CD4-positive, alpha-beta T cell treated with Interleukin-10 for 1 hour (primary cell): ENCODE measurements around the gene ARAF.
"Not testable (repeated sequence)": the region's sequence is repeated elsewhere in the genome, so short reads cannot be mapped to it uniquely, and the experiment has no call there.

Experiments
- DNase-seq: peaks from one replicate; pipeline ENCODE4 v3.0.0-alpha.2; 2020

The ARAF gene

DNA sequence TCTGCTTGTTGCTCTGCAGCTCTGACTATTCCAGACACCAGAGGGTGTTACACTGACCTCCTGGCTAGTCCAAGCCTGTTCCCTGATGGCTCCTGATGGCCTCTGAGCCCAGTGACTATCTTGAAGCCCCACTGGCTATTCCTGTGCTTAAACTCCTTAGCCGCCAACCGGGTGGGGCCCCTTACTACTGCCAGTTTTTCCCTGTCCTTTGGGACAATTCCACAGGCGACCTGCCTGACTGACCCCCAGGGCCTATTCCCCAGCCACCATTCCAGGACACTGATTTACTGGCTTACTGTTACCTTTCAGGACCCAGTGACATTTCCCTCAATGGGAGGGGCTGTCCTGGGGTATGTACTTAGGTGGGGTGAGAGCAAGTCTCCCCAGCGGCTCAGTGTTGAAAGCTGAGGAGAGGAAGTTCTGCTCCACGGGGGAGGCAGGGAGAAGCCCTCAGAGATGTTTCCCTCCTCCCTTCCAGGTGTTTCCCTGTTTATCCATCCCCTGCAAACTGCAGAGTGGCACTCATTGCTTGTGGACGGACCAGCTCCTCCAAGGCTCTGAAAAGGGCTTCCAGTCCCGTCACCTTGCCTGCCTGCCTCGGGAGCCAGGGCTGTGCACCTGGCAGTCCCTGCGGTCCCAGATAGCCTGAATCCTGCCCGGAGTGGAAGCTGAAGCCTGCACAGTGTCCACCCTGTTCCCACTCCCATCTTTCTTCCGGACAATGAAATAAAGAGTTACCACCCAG is 25.2 kb downstream of the ARAF start:
- DNase-seq = no peak

DNA sequence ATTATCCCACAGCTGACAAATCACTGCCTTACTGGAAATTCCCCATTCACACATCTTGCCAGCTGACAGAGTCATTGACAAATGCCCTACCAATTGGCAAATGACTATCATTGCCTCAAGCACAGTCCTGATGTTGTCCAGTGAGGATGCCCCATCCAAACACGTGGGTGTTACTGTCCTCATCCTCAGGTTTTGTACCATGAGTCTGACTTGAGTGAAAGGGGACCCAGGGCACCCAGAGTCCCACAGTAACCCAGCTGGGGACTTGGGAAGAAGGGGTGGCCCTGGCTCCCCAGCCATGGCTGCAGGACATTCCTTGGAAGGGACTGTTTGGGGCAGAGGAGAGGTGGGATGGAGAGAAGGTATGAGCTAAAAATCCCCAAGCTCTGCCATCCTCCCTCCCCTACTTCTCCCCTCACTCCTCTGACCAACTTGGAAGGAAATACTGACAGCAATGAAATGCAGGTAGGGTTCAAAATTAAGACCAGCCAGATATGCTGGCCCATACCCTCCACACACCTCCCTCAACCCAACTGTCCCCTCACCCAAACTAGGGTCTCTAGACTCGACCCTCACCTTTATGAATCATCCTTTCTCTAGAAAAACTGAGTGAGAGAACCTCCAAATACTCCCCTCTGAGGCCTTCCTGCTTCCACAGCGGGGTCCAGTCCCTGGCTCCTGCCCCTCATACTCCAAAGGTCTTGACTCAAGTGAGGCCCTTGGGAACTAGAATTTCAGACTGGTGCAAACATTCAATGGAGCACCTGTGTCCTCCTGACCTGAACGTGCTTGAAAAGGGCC is 26.3 kb downstream of the ARAF start:
- DNase-seq = no peak

DNA sequence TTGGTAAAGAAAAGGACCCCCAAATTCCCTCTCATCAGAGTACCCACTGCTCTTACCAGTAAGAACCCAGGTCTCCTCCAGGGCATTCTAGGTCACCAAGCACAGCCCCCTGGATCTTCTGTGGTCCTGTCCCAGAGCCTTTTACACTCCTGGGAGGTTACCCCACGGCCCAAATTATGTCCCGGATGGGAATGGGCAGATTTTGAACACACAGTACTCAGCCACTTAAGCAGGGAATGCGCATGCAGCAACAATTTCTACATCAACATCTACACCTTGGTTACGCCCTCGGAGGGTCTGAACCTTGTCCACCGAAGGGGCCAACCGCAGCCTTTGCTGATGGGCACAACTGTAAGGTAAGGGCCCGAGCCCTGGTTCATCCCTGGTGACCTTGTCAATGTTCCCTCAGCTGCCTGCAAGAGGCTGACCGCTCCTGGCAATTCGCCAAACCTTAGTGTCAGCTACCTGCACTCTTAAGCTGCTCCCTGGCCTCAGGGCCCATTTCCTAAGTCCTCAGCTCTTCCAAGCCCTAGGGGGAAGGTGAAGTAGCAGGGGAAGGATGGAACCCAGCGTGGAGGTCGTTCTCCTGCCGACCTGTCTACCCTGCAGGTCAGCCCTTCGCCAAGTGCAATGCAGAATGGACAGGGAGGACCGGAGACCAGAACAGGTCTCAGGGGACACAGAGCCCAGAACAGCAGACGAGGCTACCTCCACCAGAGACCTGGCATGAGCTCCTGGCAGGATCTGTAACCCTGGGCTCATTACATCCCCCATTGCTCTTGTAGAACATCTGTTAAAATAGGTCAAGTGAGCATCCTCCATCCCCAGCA is 27.1 kb downstream of the ARAF start:
- DNase-seq = no peak

DNA sequence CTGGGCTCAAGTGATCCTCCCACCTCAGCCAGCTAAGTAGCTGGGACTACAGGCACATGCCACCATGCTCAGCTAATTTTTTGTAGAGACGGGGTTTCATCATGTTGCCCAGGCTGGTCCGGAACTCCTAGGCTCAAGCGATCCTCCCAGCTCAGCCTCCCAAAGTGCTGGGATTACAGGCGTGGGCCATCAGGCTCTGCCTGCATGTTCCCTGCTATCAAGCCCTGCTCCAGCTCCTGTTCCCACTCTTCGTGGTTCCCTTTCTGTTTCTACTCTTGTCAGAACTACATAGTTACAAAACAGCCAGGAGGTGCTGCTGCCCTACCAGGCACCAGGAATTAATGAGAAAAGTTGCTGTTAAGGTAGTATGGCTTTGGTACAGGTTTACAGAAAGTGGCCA is 30.0 kb downstream of the ARAF start:
- no peak for DNase-seq

DNA sequence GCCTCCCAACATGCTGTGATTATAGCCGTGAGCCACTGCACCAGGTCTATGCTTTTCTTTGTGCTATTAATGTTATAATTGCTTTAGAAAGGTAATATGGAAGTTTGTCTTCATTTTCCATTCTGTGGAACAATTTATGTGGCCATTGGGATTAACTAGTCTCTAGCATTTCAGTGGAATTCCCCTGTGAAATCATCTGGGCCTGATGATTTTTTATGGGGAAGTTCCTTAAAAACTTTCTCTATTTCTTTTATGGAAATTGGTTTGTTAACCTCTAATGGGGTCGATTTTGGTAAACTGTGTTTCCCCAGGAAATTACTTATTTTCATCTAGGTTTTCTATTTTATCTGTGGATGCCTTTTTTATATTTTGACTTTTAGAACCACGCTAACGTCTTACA is 32.5 kb downstream of the ARAF start:
- DNase-seq = no peak

DNA sequence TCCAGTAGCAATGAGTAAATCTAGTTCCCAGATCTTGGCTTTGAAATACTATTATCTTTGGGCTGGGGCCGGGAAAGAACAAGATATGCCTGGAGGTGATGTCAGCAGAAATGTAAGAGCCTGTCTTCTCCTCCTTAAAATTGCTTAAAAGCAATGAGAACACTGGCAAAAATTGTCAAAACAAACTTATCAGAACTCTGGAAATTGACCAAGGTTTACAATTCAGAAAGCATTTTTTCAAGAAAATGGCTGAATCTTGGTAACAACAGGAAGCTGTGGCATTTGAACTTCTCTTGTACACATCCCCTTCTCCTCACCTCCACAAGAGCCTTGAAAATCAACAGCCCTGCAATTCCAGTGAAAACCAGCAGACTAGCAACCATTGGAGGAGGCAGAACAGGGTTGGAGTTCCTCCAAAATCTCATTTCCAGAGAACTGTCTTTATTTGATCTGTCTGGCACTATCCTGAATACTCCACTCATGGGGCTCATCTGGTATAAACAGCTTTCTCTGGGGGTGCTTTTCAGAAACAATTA is 34.8 kb downstream of the ARAF start:
- no peak for DNase-seq

DNA sequence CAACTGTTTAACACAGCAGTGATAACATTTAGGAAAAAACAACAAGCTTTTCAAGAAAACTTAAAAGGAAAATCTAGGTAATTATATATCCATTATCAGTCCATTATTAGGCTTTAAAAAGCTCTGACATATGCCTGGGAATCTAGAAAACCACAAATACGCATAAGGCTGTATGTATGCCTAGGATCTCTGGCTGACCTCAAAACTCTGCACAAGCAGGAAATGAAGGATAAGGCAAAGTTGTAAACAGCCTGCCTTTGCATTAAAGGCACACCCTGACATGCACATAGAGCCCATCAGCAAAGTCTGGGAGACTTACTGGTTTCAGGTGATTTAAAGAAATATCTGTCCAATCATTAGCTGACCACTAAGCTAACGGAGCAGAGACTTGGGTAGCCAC is 35.3 kb downstream of the ARAF start:
- DNase-seq = no peak

DNA sequence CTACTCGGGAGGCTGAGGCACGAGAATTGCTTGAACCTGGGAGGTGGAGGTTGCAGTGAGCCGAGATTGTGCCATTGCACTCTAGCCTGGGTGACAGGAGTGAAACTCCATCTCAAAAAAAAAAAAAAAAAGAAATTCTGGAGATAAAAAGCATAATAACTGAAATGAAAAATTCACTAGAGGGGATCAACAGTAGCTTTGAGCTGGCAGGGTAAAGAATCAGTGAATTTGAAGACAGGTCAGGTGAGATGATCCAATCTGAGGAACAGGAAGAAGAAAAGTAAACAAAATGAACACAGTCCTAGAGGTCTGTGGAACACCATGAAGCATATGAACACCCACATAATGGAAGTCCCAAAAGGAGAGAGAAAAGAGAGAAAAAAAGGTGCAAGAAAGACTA is 36.2 kb downstream of the ARAF start:
- DNase-seq = no peak

DNA sequence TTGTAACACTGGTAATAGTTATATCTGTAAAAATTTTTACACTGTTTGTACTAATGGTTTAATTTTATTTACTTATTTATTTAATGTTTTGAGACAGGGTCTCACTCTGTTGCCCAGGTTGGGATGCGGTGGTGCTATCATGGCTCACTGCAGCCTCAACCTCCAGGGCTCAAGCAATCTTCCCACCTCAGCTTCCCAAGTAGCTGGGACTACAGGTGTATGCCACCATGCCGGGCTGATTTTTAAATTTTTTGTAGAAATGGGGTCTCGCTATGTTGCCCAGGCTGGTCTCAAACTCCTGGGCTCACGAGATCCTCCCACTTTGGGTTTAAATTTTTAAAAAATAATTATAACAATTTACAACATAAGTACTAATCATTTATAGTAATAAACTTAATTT is 42.1 kb downstream of the ARAF start:
- not testable (repeated sequence) for DNase-seq

DNA sequence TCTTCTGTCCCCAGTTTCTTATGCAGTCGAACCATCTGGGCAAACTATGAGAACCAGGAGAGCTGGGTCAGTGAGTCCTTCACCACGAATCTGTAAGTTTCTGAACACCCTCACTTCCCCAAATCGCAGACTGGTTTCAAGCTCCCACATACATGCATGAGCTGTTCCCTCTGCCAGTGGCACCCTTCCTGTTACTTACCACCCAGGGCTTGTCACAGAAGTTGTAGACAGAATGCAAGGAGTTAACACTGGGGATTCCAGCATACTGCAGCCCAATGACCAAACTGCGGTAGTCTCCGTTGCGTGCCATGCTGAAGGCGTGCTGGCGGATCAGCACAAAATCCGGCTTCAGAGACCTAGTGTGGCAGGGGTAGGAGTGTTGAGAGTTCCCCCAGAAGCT is 44.0 kb downstream of the ARAF start:
- no peak for DNase-seq

DNA sequence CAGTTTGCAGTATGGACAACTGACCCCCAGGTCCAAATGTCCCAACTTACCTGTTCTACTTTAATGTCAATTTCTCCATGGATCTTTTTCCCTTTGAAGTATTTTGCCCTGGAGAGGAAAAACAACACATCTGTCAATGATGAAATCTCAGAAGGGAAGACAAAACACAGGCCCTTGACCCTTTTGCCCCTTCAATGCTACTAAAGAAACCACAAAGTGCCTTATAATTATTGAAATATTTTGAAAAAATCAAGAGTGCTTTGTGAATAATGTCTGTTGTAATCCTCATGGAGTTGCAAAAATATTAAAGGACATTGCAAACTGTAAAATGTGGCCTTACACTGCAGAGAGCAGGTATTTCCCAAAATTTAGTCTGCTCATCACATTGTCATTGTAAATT is 46.1 kb downstream of the ARAF start:
- DNase-seq = no peak

DNA sequence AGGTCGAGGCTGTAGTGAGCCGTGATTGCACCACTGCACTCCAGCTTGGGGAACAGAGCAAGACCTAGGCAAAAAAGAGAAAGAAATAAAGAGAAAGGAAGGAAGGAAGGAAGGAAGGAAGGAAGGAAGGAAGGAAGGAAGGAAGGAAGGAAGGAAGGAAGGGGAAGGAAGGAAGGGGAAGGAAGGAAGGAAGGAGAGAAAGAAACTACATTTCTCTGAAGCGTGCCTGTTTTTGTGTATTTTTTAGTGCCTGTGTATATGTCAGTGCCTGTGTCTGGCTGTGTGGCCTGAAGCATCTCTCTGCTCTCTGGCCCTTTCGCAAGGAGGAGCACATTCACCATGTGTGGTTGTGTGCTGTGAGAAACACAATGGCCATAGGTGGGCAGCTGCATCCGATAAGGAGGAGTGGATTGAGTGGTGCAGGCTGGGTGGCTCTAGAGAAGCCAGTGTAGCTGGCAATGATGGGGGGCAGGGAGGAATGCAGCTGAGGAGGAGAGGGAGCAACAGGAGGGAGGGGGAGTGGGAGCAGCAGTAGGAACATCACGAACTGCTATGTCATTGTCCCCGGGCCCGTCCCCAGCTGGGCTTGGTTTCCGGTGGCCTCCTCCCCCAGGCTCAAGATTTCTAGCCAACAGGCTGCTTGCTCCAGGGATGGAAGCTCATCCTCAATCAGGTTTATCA is 47.3 kb downstream of the ARAF start:
- no peak for DNase-seq

DNA sequence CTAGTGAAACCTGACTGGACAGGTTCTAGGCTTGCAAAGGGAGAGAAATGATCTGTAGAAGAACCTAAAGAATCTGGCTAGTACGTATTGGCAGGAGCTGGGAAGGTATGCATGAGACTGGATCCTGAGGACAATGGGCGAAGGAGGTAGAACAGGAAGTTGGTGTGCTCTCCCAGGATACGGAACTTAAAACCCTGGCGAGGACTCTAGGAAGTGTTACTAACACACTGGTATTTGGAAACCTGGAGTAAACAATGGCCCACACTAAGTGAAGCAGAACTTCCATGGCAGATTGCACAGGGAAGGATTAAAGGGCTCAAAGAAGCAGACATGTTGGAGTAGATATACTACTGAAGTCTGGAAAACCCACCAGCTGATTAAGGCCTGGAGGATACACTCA is 49.5 kb downstream of the ARAF start:
- no peak for DNase-seq

DNA sequence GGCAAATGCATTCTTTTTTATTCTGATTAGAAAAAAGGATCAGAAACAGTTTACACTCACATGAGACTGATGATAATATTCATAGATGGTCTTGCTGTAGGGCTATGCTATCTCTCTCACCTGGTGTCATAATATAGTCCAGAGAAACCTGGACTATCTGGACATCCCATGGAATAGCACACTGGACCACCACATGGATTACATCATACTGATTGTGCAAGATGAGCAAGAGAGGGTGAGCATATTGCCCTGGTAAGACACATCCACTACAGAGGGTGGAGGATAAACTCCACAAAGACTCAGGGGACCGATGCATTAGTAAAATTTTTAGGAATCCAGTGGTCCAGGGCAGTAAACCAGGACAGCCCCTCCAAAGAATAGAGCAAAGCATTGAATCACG is 50.5 kb downstream of the ARAF start:
- DNase-seq = no peak

DNA sequence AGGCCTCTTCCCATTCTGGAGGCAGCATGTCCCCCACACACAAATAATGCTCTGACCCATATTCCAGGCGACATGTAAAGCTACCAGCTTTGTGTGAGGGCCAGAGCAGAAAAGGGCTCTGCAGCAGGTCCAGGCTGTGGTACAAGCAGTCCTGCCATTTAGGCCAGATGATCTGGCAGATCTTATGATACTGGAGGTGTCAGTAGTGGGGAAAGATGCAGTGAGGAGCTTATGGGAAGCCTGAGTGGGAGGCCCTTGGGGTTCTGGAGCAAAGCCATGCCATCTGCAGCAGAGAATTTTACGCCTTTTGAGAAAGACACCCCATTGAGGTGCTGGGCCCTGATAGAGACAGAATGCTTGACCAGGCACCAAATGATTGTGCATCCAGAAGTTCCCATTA is 50.9 kb downstream of the ARAF start:
- no peak for DNase-seq

DNA sequence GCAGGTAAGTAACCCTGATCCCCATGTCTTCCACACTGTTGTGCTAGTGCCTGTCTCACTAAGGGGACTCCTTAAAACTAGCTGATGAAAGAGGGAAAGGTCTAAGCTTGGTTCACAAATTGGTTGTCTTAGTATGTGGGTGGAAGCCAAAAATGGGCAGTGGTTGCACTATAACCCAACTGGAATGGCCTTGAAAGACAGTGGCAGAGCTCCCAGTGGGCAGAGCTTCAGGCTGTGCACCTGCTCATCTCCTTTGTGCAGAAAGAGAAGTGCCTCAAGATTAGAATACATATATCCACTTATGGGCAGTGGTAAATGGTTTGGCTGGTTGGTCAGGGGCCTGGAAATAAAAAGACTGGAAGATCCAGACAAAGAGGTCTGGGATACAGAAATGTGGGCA is 51.4 kb downstream of the ARAF start:
- DNase-seq = no peak

DNA sequence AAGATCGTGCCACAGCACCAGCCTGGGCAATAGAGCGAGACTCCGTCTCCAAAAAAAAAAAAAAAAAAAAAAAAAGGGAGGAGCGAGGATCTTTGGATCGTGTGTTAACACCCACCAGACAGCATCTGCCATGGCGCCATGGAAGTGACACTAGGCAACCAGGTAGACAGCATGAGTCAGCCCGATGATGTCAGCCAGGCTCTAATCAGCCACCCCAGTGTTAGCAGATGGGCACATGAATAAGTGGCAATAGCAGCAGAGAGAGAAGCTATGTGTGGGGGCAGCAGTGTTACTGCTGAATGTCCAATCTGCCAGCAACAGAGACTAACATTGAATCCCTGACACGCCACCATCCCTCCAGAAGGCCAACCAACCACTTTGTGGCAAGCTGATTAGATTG is 52.1 kb downstream of the ARAF start:
- DNase-seq = no peak

DNA sequence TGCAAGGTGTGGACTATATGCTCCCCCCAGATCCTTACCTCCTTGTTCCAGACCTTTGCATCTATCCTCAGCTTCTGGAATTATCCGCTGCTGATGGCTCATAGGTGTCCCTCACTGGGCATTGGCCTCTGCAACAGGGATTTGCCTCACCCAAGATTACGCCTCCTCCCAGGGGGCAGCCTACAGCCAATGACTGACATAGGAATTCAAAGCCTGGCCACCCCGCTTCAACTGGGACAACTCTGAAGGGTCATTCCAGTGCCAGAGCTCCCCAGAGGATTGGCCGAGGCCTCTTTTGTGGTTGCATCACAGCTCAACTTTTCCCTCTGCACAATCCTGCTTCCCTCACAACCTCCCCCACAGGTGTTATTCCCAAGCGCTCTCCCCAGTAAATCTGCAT is 53.6 kb downstream of the ARAF start:
- no peak for DNase-seq

DNA sequence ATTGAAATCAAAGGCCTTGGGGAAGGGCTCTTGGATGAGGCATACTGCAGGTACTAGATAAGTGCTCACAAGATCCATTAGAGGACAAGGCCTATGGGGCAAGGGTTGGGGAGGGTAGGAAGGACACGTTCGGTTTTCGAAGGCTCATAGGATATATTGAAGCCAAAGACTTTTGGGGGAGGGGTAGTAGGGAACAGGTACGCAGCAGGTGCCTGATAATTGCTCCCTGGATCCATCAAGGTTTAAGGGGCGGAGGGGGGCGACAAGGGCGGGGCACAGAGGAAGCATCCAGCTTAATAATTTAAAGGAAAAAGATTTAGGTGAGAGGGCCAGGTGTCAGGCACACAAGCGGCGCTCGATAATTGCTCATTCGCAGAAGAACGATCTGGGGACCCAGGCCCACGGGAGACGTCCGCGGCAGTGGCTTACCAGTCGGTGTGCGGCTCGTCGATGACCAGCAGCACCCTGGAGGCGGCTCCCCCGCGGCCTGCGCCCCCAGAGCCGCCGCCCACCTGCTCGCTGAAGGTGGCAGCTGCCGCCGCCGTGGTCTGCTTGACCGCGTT is 58.0 kb downstream of the ARAF start:
- DNase-seq = no peak

DNA sequence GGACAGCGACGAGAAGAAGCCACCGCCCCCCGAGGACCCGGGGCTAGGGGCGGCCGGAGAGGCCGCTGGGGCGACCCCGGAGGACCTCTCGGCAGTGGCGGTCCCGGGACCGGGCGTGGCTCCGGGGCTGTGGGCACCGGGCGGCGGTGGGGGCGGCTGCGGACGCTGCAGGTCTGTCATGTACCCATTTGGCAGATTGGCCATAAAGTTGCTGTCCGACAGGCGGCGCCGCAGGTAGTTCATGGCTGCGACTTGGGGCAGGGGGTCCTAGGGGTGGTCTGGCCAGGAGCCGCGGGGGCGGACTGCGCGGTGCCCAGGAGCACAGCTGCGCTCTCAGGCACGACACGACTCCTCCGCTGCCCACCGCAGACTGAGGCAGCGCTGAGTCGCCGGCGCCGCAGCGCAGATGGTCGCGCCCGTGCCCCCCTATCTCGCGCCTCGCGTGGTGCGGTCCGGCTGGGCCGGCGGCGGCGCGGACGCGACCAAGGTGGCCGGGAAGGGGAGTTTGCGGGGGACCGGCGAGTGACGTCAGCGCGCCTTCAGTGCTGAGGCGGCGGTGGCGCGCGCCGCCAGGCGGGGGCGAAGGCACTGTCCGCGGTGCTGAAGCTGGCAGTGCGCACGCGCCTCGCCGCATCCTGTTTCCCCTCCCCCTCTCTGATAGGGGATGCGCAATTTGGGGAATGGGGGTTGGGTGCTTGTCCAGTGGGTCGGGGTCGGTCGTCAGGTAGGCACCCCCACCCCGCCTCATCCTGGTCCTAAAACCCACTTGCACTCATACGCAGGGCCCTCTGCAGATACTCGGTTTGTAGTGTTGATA is 58.7 kb downstream of the ARAF start, which contains the start of gene SYN1:
Gene SYN1, minus strand, starts transcription at position 372 of the 817 bp plus-strand sequence. Its CDS starts 129 bp downstream, at position 243.
- peak; percentile 87 for DNase-seq

DNA sequence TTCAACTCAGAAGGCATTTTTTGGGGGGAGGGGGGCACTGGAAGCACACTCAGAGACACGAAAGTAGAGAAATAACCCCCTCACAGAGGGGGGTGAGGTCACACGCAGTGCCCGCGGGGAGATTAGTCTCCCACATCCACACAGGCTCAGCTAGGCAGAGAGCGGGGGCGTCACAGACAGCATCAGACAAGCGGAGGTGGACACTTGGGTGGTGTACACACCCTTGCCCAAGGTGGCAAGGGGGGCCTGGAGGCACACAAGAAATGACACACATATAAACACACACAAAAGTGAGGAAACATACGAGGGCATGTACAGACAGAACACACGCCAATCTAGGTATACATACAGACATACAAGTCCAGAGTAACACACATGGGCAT is 59.3 kb downstream of the ARAF start:
- no peak for DNase-seq
